GM23338 (cell line): ENCODE results near the gene IGLL5. TPM values are rescaled to one million over a fixed set of nuclear protein-coding genes. Genes with fewer than 3 reads are reported as not detected.

Source experiments
- ATAC-seq: fragments of 200-7000 bp; cut with Tn5 transposase; 3 replicates; pipeline ENCODE4 v1.9.1; 2020
- DNase-seq: peaks from one replicate; pipeline ENCODE4 v3.0.0-alpha.2; 2015; ENCODE audit warnings: low spot score
- H2AFZ ChIP-seq: fragments of 200-600 bp; sonication (generic); 2 replicates; pipeline ENCODE4 v1.8.0; 2016; ENCODE audit warnings: antibody characterized with exemption, mild to moderate bottlenecking, moderate library complexity
- H3F3A ChIP-seq: fragments of 200-600 bp; sonication (generic); replicated peaks from 2 replicates; pipeline ENCODE4 v1.8.0; 2017; ENCODE audit warnings: antibody characterized with exemption, mixed run types, low read depth
- H3K27ac ChIP-seq: fragments of 200-600 bp; sonication (generic); 2 replicates; pipeline ENCODE4 v1.6.1; 2016; ENCODE audit warnings: low read depth
- H3K27me3 ChIP-seq: fragments of 200-600 bp; sonication (generic); 2 replicates; pipeline ENCODE4 v1.8.0; 2016; ENCODE audit warnings: mild to moderate bottlenecking, mixed run types, moderate library complexity; ENCODE audit not compliant: insufficient read depth
- H3K36me3 ChIP-seq: fragments of 200-600 bp; sonication (generic); 2 replicates; pipeline ENCODE4 v1.8.0; 2016; ENCODE audit warnings: mild to moderate bottlenecking; ENCODE audit not compliant: insufficient read depth
- H3K4me1 ChIP-seq: fragments of 200-600 bp; sonication (generic); 2 replicates; pipeline ENCODE4 v1.8.0; 2016; ENCODE audit warnings: mild to moderate bottlenecking, moderate library complexity; ENCODE audit not compliant: insufficient read depth
- H3K4me2 ChIP-seq: fragments of 200-600 bp; sonication (generic); 2 replicates; pipeline ENCODE4 v1.7.1; 2017; ENCODE audit warnings: mixed run types
- H3K4me3 ChIP-seq: fragments of 200-600 bp; sonication (generic); 2 replicates; pipeline ENCODE4 v1.6.1; 2016; ENCODE audit warnings: mixed run types
- H3K79me2 ChIP-seq: fragments of 200-600 bp; sonication (generic); replicated peaks from 2 replicates; pipeline ENCODE4 v1.8.0; 2017; ENCODE audit warnings: mild to moderate bottlenecking; ENCODE audit not compliant: insufficient read depth
- H3K9me2 ChIP-seq: fragments of 200-600 bp; sonication (generic); 2 replicates; pipeline ENCODE4 v1.8.0; 2017; ENCODE audit not compliant: insufficient read depth
- H4K20me1 ChIP-seq: fragments of 200-600 bp; sonication (generic); replicated peaks from 2 replicates; pipeline ENCODE4 v1.8.0; 2017; ENCODE audit warnings: mild to moderate bottlenecking; ENCODE audit not compliant: insufficient read depth
- H3K27ac Mint-ChIP-seq: 2 replicates; pipeline ENCODE4 v1.8.0; 2020; ENCODE audit warnings: inconsistent platforms, mild to moderate bottlenecking, moderate library complexity, mixed read lengths
- H3K27me3 Mint-ChIP-seq: 3 replicates; pipeline ENCODE4 v1.8.0; 2022; ENCODE audit warnings: low read depth, mild to moderate bottlenecking, moderate library complexity, mixed read lengths, inconsistent platforms; ENCODE audit not compliant: insufficient read depth, poor library complexity
- H3K36me3 Mint-ChIP-seq: 3 replicates; pipeline ENCODE4 v1.8.0; 2021; ENCODE audit warnings: low read depth, mild to moderate bottlenecking, inconsistent platforms, moderate library complexity, mixed read lengths
- H3K4me1 Mint-ChIP-seq: 3 replicates; pipeline ENCODE4 v1.8.0; 2020; ENCODE audit warnings: mild to moderate bottlenecking, inconsistent platforms, mixed read lengths
- H3K4me3 Mint-ChIP-seq: 3 replicates; pipeline ENCODE4 v1.8.0; 2021; ENCODE audit warnings: moderate library complexity, mild to moderate bottlenecking, inconsistent platforms, mixed read lengths
- H3K9me3 Mint-ChIP-seq: 3 replicates; pipeline ENCODE4 v1.8.0; 2020; ENCODE audit warnings: moderate library complexity, mild to moderate bottlenecking, inconsistent platforms, mixed read lengths
- CREB1 ChIP-seq: fragments of 250-450 bp; sonication (Bioruptor Pico); IDR thresholded peaks from 2 replicates; pipeline ENCODE4 v1.5.0; 2020; ENCODE audit warnings: low read depth, mild to moderate bottlenecking, moderate library complexity
- ETS1 ChIP-seq: IDR thresholded peaks from 2 replicates; pipeline ENCODE4 v1.6.1; 2016; ENCODE audit warnings: antibody characterized with exemption
- EZH2 ChIP-seq: fragments of 200-600 bp; sonication (generic); IDR thresholded peaks from one replicate; pipeline ENCODE4 v1.8.0; 2017; ENCODE audit warnings: antibody characterized with exemption, mild to moderate bottlenecking, low read depth; ENCODE audit not compliant: unreplicated experiment
- EZH2phosphoT487 ChIP-seq: fragments of 200-600 bp; sonication (generic); IDR thresholded peaks from one replicate; pipeline ENCODE4 v1.8.1; 2018; ENCODE audit warnings: antibody characterized with exemption; ENCODE audit not compliant: unreplicated experiment
- JUNB ChIP-seq: IDR thresholded peaks from one replicate; pipeline ENCODE4 v1.6.1; 2016; ENCODE audit warnings: antibody characterized with exemption; ENCODE audit not compliant: unreplicated experiment
- NANOG ChIP-seq: IDR thresholded peaks from 2 replicates; pipeline ENCODE4 v1.6.1; 2016; ENCODE audit warnings: antibody characterized with exemption, borderline replicate concordance
- POLR2AphosphoS5 ChIP-seq: IDR thresholded peaks from 2 replicates; pipeline ENCODE4 v1.6.1; 2016; ENCODE audit warnings: antibody characterized with exemption, low read depth
- STAT1 ChIP-seq: IDR thresholded peaks from one replicate; pipeline ENCODE4 v1.6.1; 2016; ENCODE audit warnings: antibody characterized with exemption; ENCODE audit not compliant: unreplicated experiment
- ZNF114 ChIP-seq: fragments of 250-450 bp; sonication (Bioruptor Pico); IDR thresholded peaks from 2 replicates; pipeline ENCODE4 v1.5.0; 2020; ENCODE audit warnings: mild to moderate bottlenecking, moderate library complexity
- ZNF331 ChIP-seq: fragments of 250-450 bp; sonication (Bioruptor Pico); IDR thresholded peaks from 2 replicates; pipeline ENCODE4 v1.5.0; 2020; ENCODE audit warnings: low read depth, mild to moderate bottlenecking, moderate library complexity
- polyA plus RNA-seq: library from polyadenylated mRNA; unstranded; fragments of >200 nt; fragmentation: Nextera tagmentation; extraction: Ambion mirVana; gene quantifications from 2 replicates; pipeline ENCODE4 v1.2.1, GENCODE V29; 2016
- total RNA-seq: library from RNA; depleted of rRNA; stranded (reverse); fragments of >200 nt; shearing (Covaris generic); gene quantifications from 2 replicates; pipeline ENCODE4 v1.2.3, GENCODE V29; 2014
- TF ChIP-seq, protein P1 (sequence below), 2 experiments: fragments of 200-600 bp in 1 of 2; sonication (generic) in 1 of 2; conservative IDR thresholded peaks; 2 replicates each; pipeline versions ENCODE4 v1.5.1 to v1.6.1; 2016 to 2017; ENCODE audit warnings: antibody characterized with exemption in 2 of 2, low read depth in 2 of 2, mild to moderate bottlenecking in 2 of 2, moderate library complexity in 1 of 2
- TF ChIP-seq, protein P2 (sequence below): IDR thresholded peaks from one replicate; pipeline ENCODE4 v1.6.1; 2018; ENCODE audit warnings: antibody characterized with exemption; ENCODE audit not compliant: unreplicated experiment
- TF ChIP-seq, protein P3 (sequence below): fragments of 250-450 bp; sonication (Bioruptor Pico); IDR thresholded peaks from 2 replicates; pipeline ENCODE4 v1.5.0; 2020; ENCODE audit warnings: mild to moderate bottlenecking, moderate library complexity

Gene IGLL5
- total and polyA plus RNA-seq, 2 experiments from 2014 or later, result not detected

- TF ChIP-seq ZNF114 (CRISPR knock-in tag), result no peak
- TF ChIP-seq EZH2phosphoT487, result no peak
- TF ChIP-seq ETS1, result no peak
- no peak for TF ChIP-seq CREB1 (CRISPR knock-in tag)
- TF ChIP-seq, protein P1, sequence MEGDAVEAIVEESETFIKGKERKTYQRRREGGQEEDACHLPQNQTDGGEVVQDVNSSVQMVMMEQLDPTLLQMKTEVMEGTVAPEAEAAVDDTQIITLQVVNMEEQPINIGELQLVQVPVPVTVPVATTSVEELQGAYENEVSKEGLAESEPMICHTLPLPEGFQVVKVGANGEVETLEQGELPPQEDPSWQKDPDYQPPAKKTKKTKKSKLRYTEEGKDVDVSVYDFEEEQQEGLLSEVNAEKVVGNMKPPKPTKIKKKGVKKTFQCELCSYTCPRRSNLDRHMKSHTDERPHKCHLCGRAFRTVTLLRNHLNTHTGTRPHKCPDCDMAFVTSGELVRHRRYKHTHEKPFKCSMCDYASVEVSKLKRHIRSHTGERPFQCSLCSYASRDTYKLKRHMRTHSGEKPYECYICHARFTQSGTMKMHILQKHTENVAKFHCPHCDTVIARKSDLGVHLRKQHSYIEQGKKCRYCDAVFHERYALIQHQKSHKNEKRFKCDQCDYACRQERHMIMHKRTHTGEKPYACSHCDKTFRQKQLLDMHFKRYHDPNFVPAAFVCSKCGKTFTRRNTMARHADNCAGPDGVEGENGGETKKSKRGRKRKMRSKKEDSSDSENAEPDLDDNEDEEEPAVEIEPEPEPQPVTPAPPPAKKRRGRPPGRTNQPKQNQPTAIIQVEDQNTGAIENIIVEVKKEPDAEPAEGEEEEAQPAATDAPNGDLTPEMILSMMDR (conservative IDR thresholded peaks at IDR 0.05; ENCODE audit: low read depth in 2 of 2), result no peak
- TF ChIP-seq NANOG, result no peak
- TF ChIP-seq, protein P2, sequence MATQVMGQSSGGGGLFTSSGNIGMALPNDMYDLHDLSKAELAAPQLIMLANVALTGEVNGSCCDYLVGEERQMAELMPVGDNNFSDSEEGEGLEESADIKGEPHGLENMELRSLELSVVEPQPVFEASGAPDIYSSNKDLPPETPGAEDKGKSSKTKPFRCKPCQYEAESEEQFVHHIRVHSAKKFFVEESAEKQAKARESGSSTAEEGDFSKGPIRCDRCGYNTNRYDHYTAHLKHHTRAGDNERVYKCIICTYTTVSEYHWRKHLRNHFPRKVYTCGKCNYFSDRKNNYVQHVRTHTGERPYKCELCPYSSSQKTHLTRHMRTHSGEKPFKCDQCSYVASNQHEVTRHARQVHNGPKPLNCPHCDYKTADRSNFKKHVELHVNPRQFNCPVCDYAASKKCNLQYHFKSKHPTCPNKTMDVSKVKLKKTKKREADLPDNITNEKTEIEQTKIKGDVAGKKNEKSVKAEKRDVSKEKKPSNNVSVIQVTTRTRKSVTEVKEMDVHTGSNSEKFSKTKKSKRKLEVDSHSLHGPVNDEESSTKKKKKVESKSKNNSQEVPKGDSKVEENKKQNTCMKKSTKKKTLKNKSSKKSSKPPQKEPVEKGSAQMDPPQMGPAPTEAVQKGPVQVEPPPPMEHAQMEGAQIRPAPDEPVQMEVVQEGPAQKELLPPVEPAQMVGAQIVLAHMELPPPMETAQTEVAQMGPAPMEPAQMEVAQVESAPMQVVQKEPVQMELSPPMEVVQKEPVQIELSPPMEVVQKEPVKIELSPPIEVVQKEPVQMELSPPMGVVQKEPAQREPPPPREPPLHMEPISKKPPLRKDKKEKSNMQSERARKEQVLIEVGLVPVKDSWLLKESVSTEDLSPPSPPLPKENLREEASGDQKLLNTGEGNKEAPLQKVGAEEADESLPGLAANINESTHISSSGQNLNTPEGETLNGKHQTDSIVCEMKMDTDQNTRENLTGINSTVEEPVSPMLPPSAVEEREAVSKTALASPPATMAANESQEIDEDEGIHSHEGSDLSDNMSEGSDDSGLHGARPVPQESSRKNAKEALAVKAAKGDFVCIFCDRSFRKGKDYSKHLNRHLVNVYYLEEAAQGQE, result no peak
- TF ChIP-seq POLR2AphosphoS5, result no peak
- TF ChIP-seq EZH2, result no peak
- no peak for TF ChIP-seq STAT1
- no peak for TF ChIP-seq ZNF331 (CRISPR knock-in tag)
- TF ChIP-seq, protein P3, sequence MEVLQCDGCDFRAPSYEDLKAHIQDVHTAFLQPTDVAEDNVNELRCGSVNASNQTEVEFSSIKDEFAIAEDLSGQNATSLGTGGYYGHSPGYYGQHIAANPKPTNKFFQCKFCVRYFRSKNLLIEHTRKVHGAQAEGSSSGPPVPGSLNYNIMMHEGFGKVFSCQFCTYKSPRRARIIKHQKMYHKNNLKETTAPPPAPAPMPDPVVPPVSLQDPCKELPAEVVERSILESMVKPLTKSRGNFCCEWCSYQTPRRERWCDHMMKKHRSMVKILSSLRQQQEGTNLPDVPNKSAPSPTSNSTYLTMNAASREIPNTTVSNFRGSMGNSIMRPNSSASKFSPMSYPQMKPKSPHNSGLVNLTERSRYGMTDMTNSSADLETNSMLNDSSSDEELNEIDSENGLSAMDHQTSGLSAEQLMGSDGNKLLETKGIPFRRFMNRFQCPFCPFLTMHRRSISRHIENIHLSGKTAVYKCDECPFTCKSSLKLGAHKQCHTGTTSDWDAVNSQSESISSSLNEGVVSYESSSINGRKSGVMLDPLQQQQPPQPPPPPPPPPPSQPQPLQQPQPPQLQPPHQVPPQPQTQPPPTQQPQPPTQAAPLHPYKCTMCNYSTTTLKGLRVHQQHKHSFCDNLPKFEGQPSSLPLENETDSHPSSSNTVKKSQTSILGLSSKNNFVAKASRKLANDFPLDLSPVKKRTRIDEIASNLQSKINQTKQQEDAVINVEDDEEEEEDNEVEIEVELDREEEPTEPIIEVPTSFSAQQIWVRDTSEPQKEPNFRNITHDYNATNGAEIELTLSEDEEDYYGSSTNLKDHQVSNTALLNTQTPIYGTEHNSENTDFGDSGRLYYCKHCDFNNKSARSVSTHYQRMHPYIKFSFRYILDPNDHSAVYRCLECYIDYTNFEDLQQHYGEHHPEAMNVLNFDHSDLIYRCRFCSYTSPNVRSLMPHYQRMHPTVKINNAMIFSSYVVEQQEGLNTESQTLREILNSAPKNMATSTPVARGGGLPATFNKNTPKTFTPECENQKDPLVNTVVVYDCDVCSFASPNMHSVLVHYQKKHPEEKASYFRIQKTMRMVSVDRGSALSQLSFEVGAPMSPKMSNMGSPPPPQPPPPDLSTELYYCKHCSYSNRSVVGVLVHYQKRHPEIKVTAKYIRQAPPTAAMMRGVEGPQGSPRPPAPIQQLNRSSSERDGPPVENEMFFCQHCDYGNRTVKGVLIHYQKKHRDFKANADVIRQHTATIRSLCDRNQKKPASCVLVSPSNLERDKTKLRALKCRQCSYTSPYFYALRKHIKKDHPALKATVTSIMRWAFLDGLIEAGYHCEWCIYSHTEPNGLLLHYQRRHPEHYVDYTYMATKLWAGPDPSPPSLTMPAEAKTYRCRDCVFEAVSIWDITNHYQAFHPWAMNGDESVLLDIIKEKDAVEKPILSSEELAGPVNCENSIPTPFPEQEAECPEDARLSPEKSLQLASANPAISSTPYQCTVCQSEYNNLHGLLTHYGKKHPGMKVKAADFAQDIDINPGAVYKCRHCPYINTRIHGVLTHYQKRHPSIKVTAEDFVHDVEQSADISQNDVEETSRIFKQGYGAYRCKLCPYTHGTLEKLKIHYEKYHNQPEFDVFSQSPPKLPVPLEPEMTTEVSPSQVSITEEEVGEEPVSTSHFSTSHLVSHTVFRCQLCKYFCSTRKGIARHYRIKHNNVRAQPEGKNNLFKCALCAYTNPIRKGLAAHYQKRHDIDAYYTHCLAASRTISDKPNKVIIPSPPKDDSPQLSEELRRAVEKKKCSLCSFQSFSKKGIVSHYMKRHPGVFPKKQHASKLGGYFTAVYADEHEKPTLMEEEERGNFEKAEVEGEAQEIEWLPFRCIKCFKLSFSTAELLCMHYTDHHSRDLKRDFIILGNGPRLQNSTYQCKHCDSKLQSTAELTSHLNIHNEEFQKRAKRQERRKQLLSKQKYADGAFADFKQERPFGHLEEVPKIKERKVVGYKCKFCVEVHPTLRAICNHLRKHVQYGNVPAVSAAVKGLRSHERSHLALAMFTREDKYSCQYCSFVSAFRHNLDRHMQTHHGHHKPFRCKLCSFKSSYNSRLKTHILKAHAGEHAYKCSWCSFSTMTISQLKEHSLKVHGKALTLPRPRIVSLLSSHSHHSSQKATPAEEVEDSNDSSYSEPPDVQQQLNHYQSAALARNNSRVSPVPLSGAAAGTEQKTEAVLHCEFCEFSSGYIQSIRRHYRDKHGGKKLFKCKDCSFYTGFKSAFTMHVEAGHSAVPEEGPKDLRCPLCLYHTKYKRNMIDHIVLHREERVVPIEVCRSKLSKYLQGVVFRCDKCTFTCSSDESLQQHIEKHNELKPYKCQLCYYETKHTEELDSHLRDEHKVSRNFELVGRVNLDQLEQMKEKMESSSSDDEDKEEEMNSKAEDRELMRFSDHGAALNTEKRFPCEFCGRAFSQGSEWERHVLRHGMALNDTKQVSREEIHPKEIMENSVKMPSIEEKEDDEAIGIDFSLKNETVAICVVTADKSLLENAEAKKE, result no peak
- no peak for TF ChIP-seq JUNB
- DNase-seq, result no peak
- H3K9me3 Mint-ChIP-seq, result peaks cover 6% of the 10 kb centered on the region
- Histone ChIP-seq H3F3A (no peaks in the 10 kb centered on the region), H3K9me2 (no peaks in the 10 kb centered on the region), H3K4me3 (no peak overlapping the region), H3K79me2 (no peaks in the 10 kb centered on the region), H3K36me3 (no peaks in the 10 kb centered on the region), H3K27ac (no peak overlapping the region), H3K27me3 (peaks cover 85% of the 10 kb centered on the region), H3K4me2 (no peak overlapping the region), H3K4me1 (no peaks in the 10 kb centered on the region), H4K20me1 (no peaks in the 10 kb centered on the region), H2AFZ (no peak overlapping the region)
- no peaks in the 10 kb centered on the region for H3K4me1 Mint-ChIP-seq
- no peak overlapping the region for H3K4me3 Mint-ChIP-seq
- no peaks in the 10 kb centered on the region for H3K36me3 Mint-ChIP-seq
- ATAC-seq, result no peak
- peaks cover 39% of the 10 kb centered on the region for H3K27me3 Mint-ChIP-seq
- no peak overlapping the region for H3K27ac Mint-ChIP-seq
These were observed 19.4 kb downstream of the IGLL5 start for GRCh38 chr22:22906907-22907550.
